Measurements from ENCODE around the gene IL1B.

Gene IL1B

DNA sequence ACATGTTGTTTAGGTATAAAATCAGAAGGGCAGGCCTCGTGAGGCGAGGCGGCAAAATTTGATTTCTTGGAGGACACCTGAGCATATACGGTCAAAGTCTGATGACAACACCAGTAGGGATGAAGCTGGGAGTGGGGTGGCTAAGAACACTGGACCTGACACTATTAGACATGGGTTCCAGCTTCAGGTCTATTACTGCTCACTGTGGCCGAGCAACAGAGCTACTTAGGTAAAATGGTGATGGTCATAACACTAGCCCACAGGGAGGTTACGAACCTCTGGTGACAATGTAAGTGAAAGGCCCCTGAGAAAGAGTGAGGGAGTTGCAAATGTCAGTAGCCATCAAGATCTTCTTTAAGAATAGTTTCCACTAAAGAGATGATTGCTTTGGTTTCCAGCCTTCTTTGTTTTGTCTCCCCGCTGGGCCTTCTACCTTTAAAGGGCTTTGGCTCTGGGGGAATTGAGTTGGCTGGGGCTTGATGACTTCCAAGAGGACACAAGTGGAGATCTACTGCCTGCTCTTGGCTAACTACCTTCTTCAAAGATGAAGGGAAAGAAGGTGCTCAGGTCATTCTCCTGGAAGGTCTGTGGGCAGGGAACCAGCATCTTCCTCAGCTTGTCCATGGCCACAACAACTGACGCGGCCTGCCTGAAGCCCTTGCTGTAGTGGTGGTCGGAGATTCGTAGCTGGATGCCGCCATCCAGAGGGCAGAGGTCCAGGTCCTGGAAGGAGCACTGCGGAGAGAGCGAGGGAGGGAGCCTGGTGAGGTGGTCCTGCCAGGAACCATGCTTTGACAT lies 3.5 kb downstream of the IL1B start:
- no peaks in the 10 kb centered on the region for H3K9me3 ChIP-seq (ENCODE audit: severe bottlenecking)
- no peak overlapping the region for H3K4me3 ChIP-seq (ENCODE audit: severe bottlenecking)
- TF ChIP-seq, protein P1, sequence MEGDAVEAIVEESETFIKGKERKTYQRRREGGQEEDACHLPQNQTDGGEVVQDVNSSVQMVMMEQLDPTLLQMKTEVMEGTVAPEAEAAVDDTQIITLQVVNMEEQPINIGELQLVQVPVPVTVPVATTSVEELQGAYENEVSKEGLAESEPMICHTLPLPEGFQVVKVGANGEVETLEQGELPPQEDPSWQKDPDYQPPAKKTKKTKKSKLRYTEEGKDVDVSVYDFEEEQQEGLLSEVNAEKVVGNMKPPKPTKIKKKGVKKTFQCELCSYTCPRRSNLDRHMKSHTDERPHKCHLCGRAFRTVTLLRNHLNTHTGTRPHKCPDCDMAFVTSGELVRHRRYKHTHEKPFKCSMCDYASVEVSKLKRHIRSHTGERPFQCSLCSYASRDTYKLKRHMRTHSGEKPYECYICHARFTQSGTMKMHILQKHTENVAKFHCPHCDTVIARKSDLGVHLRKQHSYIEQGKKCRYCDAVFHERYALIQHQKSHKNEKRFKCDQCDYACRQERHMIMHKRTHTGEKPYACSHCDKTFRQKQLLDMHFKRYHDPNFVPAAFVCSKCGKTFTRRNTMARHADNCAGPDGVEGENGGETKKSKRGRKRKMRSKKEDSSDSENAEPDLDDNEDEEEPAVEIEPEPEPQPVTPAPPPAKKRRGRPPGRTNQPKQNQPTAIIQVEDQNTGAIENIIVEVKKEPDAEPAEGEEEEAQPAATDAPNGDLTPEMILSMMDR (IDR thresholded peaks at IDR 0.05; ENCODE audit: poor library complexity, severe bottlenecking): no peak
- peak overlapping the region; percentile 83 for H3K27ac ChIP-seq (ENCODE audit: poor library complexity, severe bottlenecking)
- DNase-seq (ENCODE audit: low spot score) (no peak), ATAC-seq (ENCODE audit: low read depth) (no peak)
- peaks cover 36% of the 10 kb centered on the region for H3K4me1 ChIP-seq (ENCODE audit: insufficient read depth, poor library complexity, severe bottlenecking)
- no peaks in the 10 kb centered on the region for H3K27me3 ChIP-seq (ENCODE audit: insufficient read depth, poor library complexity, severe bottlenecking)
- H3K36me3 ChIP-seq (ENCODE audit: low read depth): peaks cover 64% of the 10 kb centered on the region

DNA sequence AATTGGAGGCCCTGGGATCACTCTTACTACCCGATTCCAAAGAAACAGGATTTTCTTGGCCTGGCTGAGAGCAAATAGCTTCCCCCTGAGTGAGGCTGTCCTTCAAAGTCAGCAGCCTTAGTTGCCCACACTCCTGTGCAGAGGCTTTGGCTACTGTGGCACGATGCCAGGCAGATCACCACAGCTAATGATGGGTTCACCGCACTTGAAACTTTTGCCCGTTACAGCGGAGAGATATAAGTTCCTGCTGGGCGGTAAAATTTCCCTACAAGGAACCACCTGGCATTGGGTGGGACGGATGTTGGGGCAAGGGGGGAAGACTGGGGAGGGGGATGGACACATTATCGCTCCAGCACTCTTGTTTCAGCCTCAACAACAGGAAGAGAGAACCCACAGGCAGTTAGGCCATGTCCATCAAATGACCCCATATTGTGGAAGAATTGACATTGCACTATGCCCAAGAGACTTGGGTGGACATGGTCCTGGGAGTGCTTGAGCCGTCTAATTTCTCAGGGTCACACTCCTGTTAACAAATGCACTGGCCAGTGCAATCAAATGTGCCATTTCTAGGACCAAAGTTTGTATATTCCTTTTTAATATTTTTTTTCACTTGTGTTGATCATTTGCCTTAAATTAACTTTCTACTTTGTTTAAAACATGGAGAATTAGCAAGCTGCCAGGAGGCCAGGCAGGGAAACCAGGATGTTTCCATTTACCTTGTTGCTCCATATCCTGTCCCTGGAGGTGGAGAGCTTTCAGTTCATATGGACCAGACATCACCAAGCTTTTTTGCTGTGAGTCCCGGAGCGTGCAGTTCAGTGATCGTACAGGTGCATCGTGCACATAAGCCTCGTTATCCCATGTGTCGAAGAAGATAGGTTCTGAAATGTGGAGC lies 4.4 kb downstream of the IL1B start:
- ATAC-seq (ENCODE audit: low read depth) (no peak), DNase-seq (ENCODE audit: low spot score) (no peak)
- Histone ChIP-seq H3K27ac (ENCODE audit: poor library complexity, severe bottlenecking) (peak overlapping the region; percentile 83), H3K4me3 (ENCODE audit: severe bottlenecking) (no peak overlapping the region), H3K27me3 (ENCODE audit: insufficient read depth, poor library complexity, severe bottlenecking) (no peaks in the 10 kb centered on the region), H3K36me3 (ENCODE audit: low read depth) (peaks cover 64% of the 10 kb centered on the region), H3K9me3 (ENCODE audit: severe bottlenecking) (no peaks in the 10 kb centered on the region), H3K4me1 (ENCODE audit: insufficient read depth, poor library complexity, severe bottlenecking) (peaks cover 34% of the 10 kb centered on the region)
- TF ChIP-seq, protein P1 (IDR thresholded peaks at IDR 0.05; ENCODE audit: poor library complexity, severe bottlenecking): no peak

DNA sequence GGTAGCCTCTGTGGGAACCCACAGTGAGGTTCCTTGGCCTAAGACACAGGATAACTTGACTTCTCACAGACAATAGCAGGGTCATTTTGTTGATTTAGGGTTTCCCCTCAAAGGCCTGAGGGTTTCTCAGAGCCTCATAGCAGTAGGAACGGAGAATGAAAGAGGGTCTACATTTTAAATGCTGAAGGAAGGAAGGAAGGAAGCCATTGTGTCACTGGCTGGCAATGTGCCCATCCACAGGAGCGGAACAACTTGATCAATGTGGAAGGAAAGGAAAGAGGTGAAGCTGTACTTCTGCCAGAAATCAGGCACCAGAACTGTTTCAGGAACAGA lies 5.1 kb downstream of the IL1B start:
- Histone ChIP-seq H3K36me3 (ENCODE audit: low read depth) (peaks cover 64% of the 10 kb centered on the region), H3K27me3 (ENCODE audit: insufficient read depth, poor library complexity, severe bottlenecking) (no peaks in the 10 kb centered on the region), H3K27ac (ENCODE audit: poor library complexity, severe bottlenecking) (peak overlapping the region; percentile 83), H3K4me3 (ENCODE audit: severe bottlenecking) (no peak overlapping the region), H3K9me3 (ENCODE audit: severe bottlenecking) (no peaks in the 10 kb centered on the region), H3K4me1 (ENCODE audit: insufficient read depth, poor library complexity, severe bottlenecking) (peaks cover 31% of the 10 kb centered on the region)
- TF ChIP-seq, protein P1 (IDR thresholded peaks at IDR 0.05; ENCODE audit: poor library complexity, severe bottlenecking): no peak
- DNase-seq (ENCODE audit: low spot score) (no peak), ATAC-seq (ENCODE audit: low read depth) (no peak)

DNA sequence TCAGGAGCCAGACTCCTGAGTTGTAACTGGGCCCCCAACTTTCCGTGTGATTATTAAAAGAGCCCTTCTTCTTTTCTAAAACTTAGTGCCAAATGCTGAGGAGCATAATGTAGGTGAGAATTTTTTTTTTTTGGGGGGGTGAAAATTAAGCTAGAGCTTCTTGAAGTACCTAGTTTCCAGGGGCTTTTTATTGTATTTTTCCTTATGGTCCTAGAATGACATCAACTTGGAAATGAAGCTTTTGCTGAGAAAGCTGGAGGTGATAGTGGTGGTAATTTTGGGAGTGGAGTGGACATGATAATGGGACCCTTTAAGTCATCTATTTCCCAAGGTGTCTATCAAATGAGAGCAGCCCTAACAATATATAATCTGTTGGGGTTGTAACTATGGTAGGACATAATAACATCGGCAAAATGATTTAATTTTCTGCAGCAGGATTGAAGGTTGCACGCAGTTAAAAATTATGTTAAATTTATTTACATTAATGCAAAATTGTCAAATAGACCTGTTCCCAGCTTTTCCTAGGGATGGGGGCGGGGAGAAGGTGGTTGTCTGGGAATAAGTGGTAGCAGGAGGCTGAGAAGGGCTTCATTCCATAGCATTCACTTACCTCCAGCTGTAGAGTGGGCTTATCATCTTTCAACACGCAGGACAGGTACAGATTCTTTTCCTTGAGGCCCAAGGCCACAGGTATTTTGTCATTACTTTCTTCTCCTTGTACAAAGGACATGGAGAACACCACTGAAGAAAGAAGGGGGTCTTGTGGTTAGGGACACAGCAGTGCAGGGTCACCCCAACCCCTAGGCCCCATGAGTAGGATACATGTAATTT lies 5.7 kb downstream of the IL1B start:
- Histone ChIP-seq H3K27ac (ENCODE audit: poor library complexity, severe bottlenecking) (peak overlapping the region; percentile 83), H3K9me3 (ENCODE audit: severe bottlenecking) (no peaks in the 10 kb centered on the region), H3K36me3 (ENCODE audit: low read depth) (peaks cover 64% of the 10 kb centered on the region), H3K4me1 (ENCODE audit: insufficient read depth, poor library complexity, severe bottlenecking) (peaks cover 31% of the 10 kb centered on the region), H3K4me3 (ENCODE audit: severe bottlenecking) (no peak overlapping the region), H3K27me3 (ENCODE audit: insufficient read depth, poor library complexity, severe bottlenecking) (no peaks in the 10 kb centered on the region)
- ATAC-seq (ENCODE audit: low read depth) (no peak), DNase-seq (ENCODE audit: low spot score) (no peak)
- TF ChIP-seq, protein P1 (IDR thresholded peaks at IDR 0.05; ENCODE audit: poor library complexity, severe bottlenecking): no peak
